Measurements from ENCODE around the gene DCAF5. TPM values are rescaled to one million over a fixed set of nuclear protein-coding genes. Genes with fewer than 3 reads are reported as not detected.
A peak's percentile ranks its signal among the peaks of the same experiment; 100 is the strongest.

DCAF5 gene
- total RNA-seq, 4 donors from 2014 or later, result 34.9 to 67.6 (median 48.1) TPM

DNA sequence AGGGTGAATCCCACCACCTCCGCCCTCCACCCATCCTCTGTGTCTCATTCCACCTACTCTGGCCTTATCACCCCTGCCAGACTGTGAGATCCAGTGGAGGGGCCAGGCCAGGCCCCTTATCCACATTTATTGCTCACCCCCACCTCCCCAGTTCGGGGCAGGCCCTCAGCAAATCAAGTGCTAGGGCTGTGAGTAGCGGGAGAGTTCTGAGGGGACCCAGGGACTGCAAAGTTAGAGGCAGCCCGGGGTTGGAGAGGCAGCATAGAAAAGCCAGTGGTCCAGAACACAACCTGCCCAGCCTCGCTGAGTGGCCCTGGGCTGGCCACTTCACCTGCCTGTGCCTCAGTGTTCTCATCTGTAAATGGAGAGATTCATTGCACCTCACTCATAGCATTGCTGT lies 146.6 kb downstream of the DCAF5 start:
- DNase-seq (ENCODE audit: low spot score in 2 of 2), result no peak
- no peaks in the 10 kb centered on the region for H3K9me3 ChIP-seq
- H3K36me3 ChIP-seq, result no peaks in the 10 kb centered on the region
- TF ChIP-seq POLR2A (IDR thresholded peaks at IDR 0.05), result no peak
- TF ChIP-seq CTCF (IDR thresholded peaks at IDR 0.05), result no peak
- TF ChIP-seq POLR2AphosphoS5 (IDR thresholded peaks at IDR 0.05), result no peak
- TF ChIP-seq EP300 (IDR thresholded peaks at IDR 0.05), result no peak
- 97% methylated on average over 5 of the region's 5 CpGs for WGBS
- H3K4me3 ChIP-seq, result no peak overlapping the region
- no peak overlapping the region for H3K27ac ChIP-seq
- H3K4me1 ChIP-seq, result peaks cover 13% of the 10 kb centered on the region
- H3K27me3 ChIP-seq, result no peaks in the 10 kb centered on the region

DNA sequence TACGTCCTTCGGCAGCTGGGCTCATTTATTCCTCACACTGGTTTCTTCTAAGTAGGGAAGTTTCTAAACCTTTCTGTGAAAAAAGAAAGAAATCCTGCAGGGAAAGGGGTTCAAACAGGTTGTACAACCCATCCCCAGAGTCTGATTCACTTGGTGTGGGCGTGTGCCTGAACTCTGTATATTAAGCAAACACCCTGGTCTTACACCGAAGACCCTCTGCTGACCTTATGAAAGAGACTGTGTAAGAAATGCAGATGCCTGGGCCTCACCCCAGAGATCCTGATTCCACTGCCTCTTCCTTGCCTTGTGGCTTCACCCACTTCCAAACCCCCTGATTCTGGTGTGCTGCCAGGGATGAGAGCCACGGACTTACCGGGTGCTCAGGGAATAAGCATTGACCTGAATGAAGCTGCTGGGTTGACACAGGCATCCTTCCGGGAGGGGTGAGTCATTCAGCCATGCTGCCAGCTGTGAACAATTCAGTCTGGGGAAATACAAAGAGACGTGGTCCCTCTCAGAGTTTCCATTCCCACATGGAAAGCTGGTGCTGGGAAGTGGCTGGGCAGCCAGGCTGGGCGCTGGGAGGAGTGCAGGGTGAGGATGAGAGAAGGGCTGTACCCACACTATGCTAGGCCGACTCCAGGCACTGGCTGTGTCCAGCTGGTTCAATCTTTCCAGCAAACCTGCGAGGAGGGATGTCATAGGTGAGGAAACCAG lies 147.3 kb downstream of the DCAF5 start:
- Histone ChIP-seq H3K4me1 (peaks cover 13% of the 10 kb centered on the region), H3K27me3 (no peaks in the 10 kb centered on the region), H3K36me3 (no peaks in the 10 kb centered on the region), H3K4me3 (no peak overlapping the region), H3K9me3 (no peaks in the 10 kb centered on the region), H3K27ac (no peak overlapping the region)
- 39% methylated on average over 11 of the region's 11 CpGs for WGBS
- TF ChIP-seq POLR2A (IDR thresholded peaks at IDR 0.05) (no peak), POLR2AphosphoS5 (IDR thresholded peaks at IDR 0.05) (peak in 1 of 3 donors; percentile 62)
- DNase-seq (ENCODE audit: low spot score in 2 of 2), result peak in 1 of 2 donors; percentile 85

- no peak overlapping the region for H3K27ac ChIP-seq
- H3K9me3 ChIP-seq, result no peaks in the 10 kb centered on the region
- WGBS, result 59% methylated on average over 7 of the region's 7 CpGs
- H3K27me3 ChIP-seq, result no peaks in the 10 kb centered on the region
- TF ChIP-seq CTCF (IDR thresholded peaks at IDR 0.05) (no peak), EP300 (IDR thresholded peaks at IDR 0.05) (no peak), POLR2AphosphoS5 (IDR thresholded peaks at IDR 0.05) (no peak), POLR2A (IDR thresholded peaks at IDR 0.05) (no peak)
- peaks cover 13% of the 10 kb centered on the region for H3K4me1 ChIP-seq
- no peak overlapping the region for H3K4me3 ChIP-seq
- DNase-seq (ENCODE audit: low spot score in 2 of 2), result no peak
- H3K36me3 ChIP-seq, result no peaks in the 10 kb centered on the region
Observed at GRCh38 chr14:69004731-69005431, 148.0 kb downstream of the DCAF5 start.

DNA sequence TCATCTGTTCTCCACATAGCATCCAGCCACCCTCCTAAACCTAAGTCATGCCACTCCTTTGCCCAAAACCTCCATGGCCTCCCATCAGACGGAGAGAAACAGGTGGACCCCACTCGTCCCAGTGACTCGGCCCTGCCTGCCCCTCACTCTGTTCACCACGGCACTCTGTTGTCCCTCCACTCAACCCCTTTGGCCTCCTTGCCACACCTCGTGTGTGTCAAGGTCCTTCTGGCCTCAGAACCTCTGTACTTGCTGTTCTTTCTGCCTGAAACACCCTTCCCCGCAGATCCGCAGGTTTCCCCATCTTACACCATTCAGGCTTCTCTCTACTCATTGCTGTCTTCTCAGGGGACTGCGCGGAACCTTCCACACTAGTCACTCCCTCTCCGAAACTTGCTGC lies 149.3 kb downstream of the DCAF5 start:
- peaks cover 13% of the 10 kb centered on the region for H3K4me1 ChIP-seq
- TF ChIP-seq EP300 (IDR thresholded peaks at IDR 0.05) (no peak), POLR2A (IDR thresholded peaks at IDR 0.05) (no peak), POLR2AphosphoS5 (IDR thresholded peaks at IDR 0.05) (no peak), CTCF (IDR thresholded peaks at IDR 0.05) (no peak)
- H3K27ac ChIP-seq, result no peak overlapping the region
- H3K4me3 ChIP-seq, result no peak overlapping the region
- H3K9me3 ChIP-seq, result no peaks in the 10 kb centered on the region
- H3K27me3 ChIP-seq, result no peaks in the 10 kb centered on the region
- H3K36me3 ChIP-seq, result no peaks in the 10 kb centered on the region
- WGBS, result 87% methylated on average over 10 of the region's 10 CpGs
- no peak for DNase-seq (ENCODE audit: low spot score in 2 of 2)

- no peak for DNase-seq (ENCODE audit: low spot score in 2 of 2)
- WGBS, result 83% methylated on average over 3 of the region's 3 CpGs
- Histone ChIP-seq H3K9me3 (no peaks in the 10 kb centered on the region), H3K36me3 (no peaks in the 10 kb centered on the region), H3K27me3 (no peaks in the 10 kb centered on the region), H3K27ac (no peak overlapping the region), H3K4me1 (peaks cover 13% of the 10 kb centered on the region), H3K4me3 (no peak overlapping the region)
- no peak for TF ChIP-seq POLR2A (IDR thresholded peaks at IDR 0.05)
- TF ChIP-seq POLR2AphosphoS5 (IDR thresholded peaks at IDR 0.05), result no peak
- no peak for TF ChIP-seq EP300 (IDR thresholded peaks at IDR 0.05)
- TF ChIP-seq CTCF (IDR thresholded peaks at IDR 0.05), result no peak
Observed at GRCh38 chr14:69002069-69002468, 150.8 kb downstream of the DCAF5 start.
